HEK293 (cell line): ENCODE measurements around the gene BTBD9.

ENCODE experiments used
- CTCF ChIA-PET: fragments of 350-600 bp; formaldehyde crosslinking; extraction: SDS; loops from one replicate; lab custom pipeline; 2021; ENCODE audit warnings: antibody characterized with exemption; lab: Yijun Ruan, JAX
- POLR2A ChIA-PET: fragments of 300-600 bp; formaldehyde crosslinking; extraction: SDS; loops from one replicate; lab custom pipeline; 2020; ENCODE audit warnings: antibody characterized with exemption, inconsistent platforms; lab: Yijun Ruan, JAX
- H3K27ac ChIP-seq: fragments of 200-500 bp; sonication (Bioruptor generic); 2 replicates; pipeline ENCODE4 v1.5.1; 2014; ENCODE audit warnings: low read depth, low read length, control low read depth, inconsistent platforms; ENCODE audit errors: extremely low read depth
- H3K36me3 ChIP-seq, 2 experiments: fragments of 200-500 bp in 1 of 2; sonication (Bioruptor generic) in 1 of 2; 1 replicate in 1 of 2; 2 replicates in 1 of 2; pipeline ENCODE4 v1.5.1; 2014 to 2017; ENCODE audit warnings: inconsistent platforms in 2 of 2, low read length in 2 of 2; ENCODE audit not compliant: control insufficient read depth in 2 of 2, insufficient read depth in 1 of 2
- H3K4me1 ChIP-seq: fragments of 200-500 bp; sonication (Bioruptor generic); 2 replicates; pipeline ENCODE4 v1.5.1; 2014; ENCODE audit warnings: mild to moderate bottlenecking, low read length, inconsistent platforms; ENCODE audit not compliant: control insufficient read depth, insufficient read depth
- H3K4me3 ChIP-seq: 2 replicates; pipeline ENCODE4 v1.5.1; 2011; ENCODE audit warnings: low read depth, mild to moderate bottlenecking, control low read depth, low read length, moderate library complexity
- H3K9me3 ChIP-seq: fragments of 200-500 bp; sonication (Bioruptor generic); 2 replicates; pipeline ENCODE4 v1.5.1; 2014; ENCODE audit warnings: low read depth, low read length, inconsistent platforms; ENCODE audit not compliant: control insufficient read depth, insufficient read depth
- HOXD13 ChIP-seq: sonication (generic); formaldehyde crosslinking; IDR thresholded peaks from 2 replicates; pipeline ENCODE4 v1.8.0; 2022; ENCODE audit warnings: missing genetic modification reagents, borderline replicate concordance
- KLF8 ChIP-seq: fragments of 450-650 bp; formaldehyde crosslinking; IDR thresholded peaks from 2 replicates; pipeline ENCODE4 v1.5.1; 2016; ENCODE audit warnings: missing biosample characterization, missing genetic modification characterization
- MEIS1 ChIP-seq: sonication (generic); formaldehyde crosslinking; IDR thresholded peaks from 2 replicates; pipeline ENCODE4 v1.8.1; 2022; ENCODE audit warnings: missing genetic modification reagents, mild to moderate bottlenecking, borderline replicate concordance
- SALL2 ChIP-seq: fragments of 450-650 bp; formaldehyde crosslinking; IDR thresholded peaks from 2 replicates; pipeline ENCODE4 v1.5.0; 2017; ENCODE audit warnings: missing biosample characterization, mild to moderate bottlenecking, missing genetic modification characterization, borderline replicate concordance
- SP2 ChIP-seq: fragments of 450-650 bp; formaldehyde crosslinking; IDR thresholded peaks from 2 replicates; pipeline ENCODE4 v1.5.1; 2016; ENCODE audit warnings: missing biosample characterization, missing genetic modification characterization
- SP3 ChIP-seq: fragments of 450-650 bp; formaldehyde crosslinking; IDR thresholded peaks from 2 replicates; pipeline ENCODE4 v1.5.1; 2016; ENCODE audit warnings: missing biosample characterization, missing genetic modification characterization
- YY2 ChIP-seq: fragments of 450-650 bp; formaldehyde crosslinking; IDR thresholded peaks from 2 replicates; pipeline ENCODE4 v1.5.1; 2016; ENCODE audit warnings: missing biosample characterization, missing genetic modification characterization
- ZBTB6 ChIP-seq: fragments of 450-650 bp; formaldehyde crosslinking; IDR thresholded peaks from 2 replicates; pipeline ENCODE4 v1.5.1; 2017; ENCODE audit warnings: missing biosample characterization, missing genetic modification characterization
- ZFHX2 ChIP-seq: fragments of 450-650 bp; formaldehyde crosslinking; conservative IDR thresholded peaks from 2 replicates; pipeline ENCODE4 v1.5.1; 2016; ENCODE audit warnings: missing biosample characterization, missing genetic modification characterization
- ZFP37 ChIP-seq: fragments of 450-650 bp; formaldehyde crosslinking; IDR thresholded peaks from 2 replicates; pipeline ENCODE4 v1.5.1; 2016; ENCODE audit warnings: missing biosample characterization, missing genetic modification characterization
- ZNF10 ChIP-seq: fragments of 450-650 bp; formaldehyde crosslinking; IDR thresholded peaks from 2 replicates; pipeline ENCODE4 v1.5.1; 2017; ENCODE audit warnings: missing biosample characterization, missing genetic modification characterization
- ZNF132 ChIP-seq: fragments of 450-650 bp; formaldehyde crosslinking; IDR thresholded peaks from 2 replicates; pipeline ENCODE4 v1.5.1; 2017; ENCODE audit warnings: missing biosample characterization, missing genetic modification characterization, borderline replicate concordance
- ZNF16 ChIP-seq: fragments of 450-650 bp; formaldehyde crosslinking; IDR thresholded peaks from 2 replicates; pipeline ENCODE4 v1.5.1; 2016; ENCODE audit warnings: low read depth, missing biosample characterization, missing genetic modification characterization
- ZNF19 ChIP-seq: fragments of 450-650 bp; formaldehyde crosslinking; IDR thresholded peaks from 2 replicates; pipeline ENCODE4; 2016; ENCODE audit warnings: missing biosample characterization, missing genetic modification characterization, low read depth
- ZNF202 ChIP-seq: fragments of 450-650 bp; formaldehyde crosslinking; IDR thresholded peaks from 2 replicates; pipeline ENCODE4 v1.5.1; 2016; ENCODE audit warnings: missing biosample characterization, missing genetic modification characterization, borderline replicate concordance
- ZNF221 ChIP-seq: fragments of 450-650 bp; formaldehyde crosslinking; IDR thresholded peaks from 2 replicates; pipeline ENCODE4 v1.5.1; 2017; ENCODE audit warnings: missing biosample characterization, missing genetic modification characterization, borderline replicate concordance
- ZNF366 ChIP-seq: fragments of 450-650 bp; formaldehyde crosslinking; conservative IDR thresholded peaks from 2 replicates; pipeline ENCODE4 v1.5.1; 2016; ENCODE audit warnings: missing biosample characterization, missing genetic modification characterization
- ZNF416 ChIP-seq: fragments of 450-650 bp; formaldehyde crosslinking; IDR thresholded peaks from 2 replicates; pipeline ENCODE4 v1.5.1; 2016; ENCODE audit warnings: missing biosample characterization, missing genetic modification characterization
- ZNF596 ChIP-seq: fragments of 450-650 bp; IDR thresholded peaks from 2 replicates; pipeline ENCODE4 v1.5.0; 2018; ENCODE audit warnings: missing biosample characterization, mild to moderate bottlenecking, missing genetic modification characterization, moderate library complexity
- ZNF626 ChIP-seq: fragments of 450-650 bp; sonication (Bioruptor Pico); formaldehyde crosslinking; IDR thresholded peaks from 2 replicates; pipeline ENCODE4 v1.5.1; 2018; ENCODE audit warnings: missing biosample characterization, missing genetic modification characterization, inconsistent platforms
- ZNF629 ChIP-seq: fragments of 450-650 bp; formaldehyde crosslinking; IDR thresholded peaks from 2 replicates; pipeline ENCODE4 v1.5.1; 2017; ENCODE audit warnings: missing biosample characterization, missing genetic modification characterization
- ZNF677 ChIP-seq: fragments of 450-650 bp; IDR thresholded peaks from 2 replicates; pipeline ENCODE4 v1.5.0; 2018; ENCODE audit warnings: missing biosample characterization, mild to moderate bottlenecking, missing genetic modification characterization, moderate library complexity
- TF ChIP-seq, protein P1 (sequence below): fragments of 450-650 bp; formaldehyde crosslinking; IDR thresholded peaks from 2 replicates; pipeline ENCODE4 v1.5.1; 2016; ENCODE audit warnings: missing biosample characterization, missing genetic modification characterization
- TF ChIP-seq, protein P2 (sequence below): fragments of 450-650 bp; IDR thresholded peaks from 2 replicates; pipeline ENCODE4 v1.5.1; 2018; ENCODE audit warnings: missing biosample characterization, mild to moderate bottlenecking, missing genetic modification characterization
- TF ChIP-seq, protein P3 (sequence below): fragments of 450-650 bp; formaldehyde crosslinking; IDR thresholded peaks from 2 replicates; pipeline ENCODE4 v1.5.1; 2016; ENCODE audit warnings: missing biosample characterization, missing genetic modification characterization

The BTBD9 gene

DNA sequence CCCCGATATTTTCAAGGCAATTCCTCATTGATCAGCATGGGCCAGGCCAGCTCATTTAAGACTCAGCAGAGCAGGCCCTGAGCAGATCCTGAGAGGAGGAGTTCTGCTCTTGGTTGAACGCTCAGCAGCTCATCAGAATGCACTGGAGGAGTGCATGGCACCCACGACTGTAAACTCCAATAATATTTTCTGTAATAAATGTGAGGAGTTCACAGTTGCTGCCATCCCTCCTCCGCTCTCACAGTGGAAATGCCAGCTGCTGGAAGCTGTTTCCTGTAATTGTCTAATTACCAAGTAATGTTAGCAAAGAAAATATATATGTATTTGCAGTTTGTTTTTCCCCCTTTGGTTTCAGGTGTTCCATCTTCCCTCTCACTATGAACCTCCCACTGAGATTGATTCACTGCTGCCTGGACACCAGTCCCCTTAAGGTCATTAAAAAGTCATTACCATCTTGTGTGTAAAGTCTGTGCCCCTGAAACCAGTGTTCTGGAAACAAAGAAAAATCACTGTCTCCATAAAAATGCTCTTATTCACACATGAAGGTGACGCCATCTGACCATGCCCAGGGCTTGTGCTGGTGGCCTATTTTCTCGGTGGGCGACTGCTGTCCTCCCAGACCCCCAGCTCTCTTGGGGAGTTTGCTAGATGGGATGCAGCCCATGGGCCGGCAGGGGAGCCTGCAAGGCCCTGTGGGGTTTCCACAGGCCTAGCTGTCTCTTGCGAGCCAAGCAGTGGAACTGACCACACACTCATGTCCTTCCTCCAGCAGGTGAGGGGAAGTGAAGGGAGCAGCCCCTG, 446.0 kb downstream of the BTBD9 start (continued):
- TF ChIP-seq, protein P1, sequence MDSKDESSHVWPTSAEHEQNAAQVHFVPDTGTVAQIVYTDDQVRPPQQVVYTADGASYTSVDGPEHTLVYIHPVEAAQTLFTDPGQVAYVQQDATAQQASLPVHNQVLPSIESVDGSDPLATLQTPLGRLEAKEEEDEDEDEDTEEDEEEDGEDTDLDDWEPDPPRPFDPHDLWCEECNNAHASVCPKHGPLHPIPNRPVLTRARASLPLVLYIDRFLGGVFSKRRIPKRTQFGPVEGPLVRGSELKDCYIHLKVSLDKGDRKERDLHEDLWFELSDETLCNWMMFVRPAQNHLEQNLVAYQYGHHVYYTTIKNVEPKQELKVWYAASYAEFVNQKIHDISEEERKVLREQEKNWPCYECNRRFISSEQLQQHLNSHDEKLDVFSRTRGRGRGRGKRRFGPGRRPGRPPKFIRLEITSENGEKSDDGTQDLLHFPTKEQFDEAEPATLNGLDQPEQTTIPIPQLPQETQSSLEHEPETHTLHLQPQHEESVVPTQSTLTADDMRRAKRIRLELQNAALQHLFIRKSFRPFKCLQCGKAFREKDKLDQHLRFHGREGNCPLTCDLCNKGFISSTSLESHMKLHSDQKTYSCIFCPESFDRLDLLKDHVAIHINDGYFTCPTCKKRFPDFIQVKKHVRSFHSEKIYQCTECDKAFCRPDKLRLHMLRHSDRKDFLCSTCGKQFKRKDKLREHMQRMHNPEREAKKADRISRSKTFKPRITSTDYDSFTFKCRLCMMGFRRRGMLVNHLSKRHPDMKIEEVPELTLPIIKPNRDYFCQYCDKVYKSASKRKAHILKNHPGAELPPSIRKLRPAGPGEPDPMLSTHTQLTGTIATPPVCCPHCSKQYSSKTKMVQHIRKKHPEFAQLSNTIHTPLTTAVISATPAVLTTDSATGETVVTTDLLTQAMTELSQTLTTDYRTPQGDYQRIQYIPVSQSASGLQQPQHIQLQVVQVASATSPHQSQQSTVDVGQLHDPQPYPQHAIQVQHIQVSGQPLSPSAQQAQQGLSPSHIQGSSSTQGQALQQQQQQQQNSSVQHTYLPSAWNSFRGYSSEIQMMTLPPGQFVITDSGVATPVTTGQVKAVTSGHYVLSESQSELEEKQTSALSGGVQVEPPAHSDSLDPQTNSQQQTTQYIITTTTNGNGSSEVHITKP (tag by site-specific recombination): no peak
- no peak for TF ChIP-seq ZNF626 (tag by site-specific recombination)
- no peak for TF ChIP-seq ZNF416 (tag by site-specific recombination)
- no peak for TF ChIP-seq ZNF677 (tag by site-specific recombination)
- TF ChIP-seq, all 188 proteins: peak for 0

GRCh38 chr6:38193051-38193450, 446.7 kb downstream of the BTBD9 start:
- CTCF ChIA-PET: no interaction called here
- Histone ChIP-seq H3K27ac (no peak overlapping the region), H3K4me1 (no peaks in the 10 kb centered on the region), H3K9me3 (no peaks in the 10 kb centered on the region), H3K36me3 (no peaks in the 10 kb centered on the region), H3K4me3 (no peak overlapping the region)
- TF ChIP-seq ZBTB6 (no peak), YY2 (tag by site-specific recombination) (no peak), ZFP37 (tag by site-specific recombination) (no peak), SP2 (no peak), ZNF16 (tag by site-specific recombination) (no peak), ZNF132 (tag by site-specific recombination) (no peak), MEIS1 (CRISPR knock-in tag) (no peak), ZNF10 (no peak)
- POLR2A ChIA-PET: no interaction called here

GRCh38 chr6:38192487-38192886, 447.2 kb downstream of the BTBD9 start:
- Histone ChIP-seq H3K4me3 (no peak overlapping the region), H3K36me3 (no peaks in the 10 kb centered on the region), H3K27ac (no peak overlapping the region), H3K4me1 (no peaks in the 10 kb centered on the region), H3K9me3 (no peaks in the 10 kb centered on the region)
- ChIA-PET POLR2A (interaction anchor here (0.6 kb wide), 1 partner anchor 15 kb away, joined by 3 read pairs; no protein-coding TSS in a partner anchor), CTCF (no interaction called here)
- TF ChIP-seq HOXD13: no peak
- TF ChIP-seq ZNF366 (tag by site-specific recombination): no peak
- TF ChIP-seq ZNF221: no peak
- TF ChIP-seq, protein P2, sequence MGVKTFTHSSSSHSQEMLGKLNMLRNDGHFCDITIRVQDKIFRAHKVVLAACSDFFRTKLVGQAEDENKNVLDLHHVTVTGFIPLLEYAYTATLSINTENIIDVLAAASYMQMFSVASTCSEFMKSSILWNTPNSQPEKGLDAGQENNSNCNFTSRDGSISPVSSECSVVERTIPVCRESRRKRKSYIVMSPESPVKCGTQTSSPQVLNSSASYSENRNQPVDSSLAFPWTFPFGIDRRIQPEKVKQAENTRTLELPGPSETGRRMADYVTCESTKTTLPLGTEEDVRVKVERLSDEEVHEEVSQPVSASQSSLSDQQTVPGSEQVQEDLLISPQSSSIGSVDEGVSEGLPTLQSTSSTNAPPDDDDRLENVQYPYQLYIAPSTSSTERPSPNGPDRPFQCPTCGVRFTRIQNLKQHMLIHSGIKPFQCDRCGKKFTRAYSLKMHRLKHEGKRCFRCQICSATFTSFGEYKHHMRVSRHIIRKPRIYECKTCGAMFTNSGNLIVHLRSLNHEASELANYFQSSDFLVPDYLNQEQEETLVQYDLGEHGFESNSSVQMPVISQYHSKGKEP (tag by site-specific recombination): no peak
- TF ChIP-seq ZNF202 (tag by site-specific recombination): no peak
- TF ChIP-seq ZNF416 (tag by site-specific recombination): no peak
- TF ChIP-seq KLF8 (tag by site-specific recombination): no peak
- no peak for TF ChIP-seq ZNF596
- TF ChIP-seq, protein P3, sequence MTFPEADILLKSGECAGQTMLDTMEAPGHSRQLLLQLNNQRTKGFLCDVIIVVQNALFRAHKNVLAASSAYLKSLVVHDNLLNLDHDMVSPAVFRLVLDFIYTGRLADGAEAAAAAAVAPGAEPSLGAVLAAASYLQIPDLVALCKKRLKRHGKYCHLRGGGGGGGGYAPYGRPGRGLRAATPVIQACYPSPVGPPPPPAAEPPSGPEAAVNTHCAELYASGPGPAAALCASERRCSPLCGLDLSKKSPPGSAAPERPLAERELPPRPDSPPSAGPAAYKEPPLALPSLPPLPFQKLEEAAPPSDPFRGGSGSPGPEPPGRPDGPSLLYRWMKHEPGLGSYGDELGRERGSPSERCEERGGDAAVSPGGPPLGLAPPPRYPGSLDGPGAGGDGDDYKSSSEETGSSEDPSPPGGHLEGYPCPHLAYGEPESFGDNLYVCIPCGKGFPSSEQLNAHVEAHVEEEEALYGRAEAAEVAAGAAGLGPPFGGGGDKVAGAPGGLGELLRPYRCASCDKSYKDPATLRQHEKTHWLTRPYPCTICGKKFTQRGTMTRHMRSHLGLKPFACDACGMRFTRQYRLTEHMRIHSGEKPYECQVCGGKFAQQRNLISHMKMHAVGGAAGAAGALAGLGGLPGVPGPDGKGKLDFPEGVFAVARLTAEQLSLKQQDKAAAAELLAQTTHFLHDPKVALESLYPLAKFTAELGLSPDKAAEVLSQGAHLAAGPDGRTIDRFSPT (tag by site-specific recombination): no peak
- no peak for TF ChIP-seq ZNF10
- TF ChIP-seq ZFHX2: no peak
- no peak for TF ChIP-seq ZNF19
- TF ChIP-seq ZNF629 (tag by site-specific recombination): no peak
- TF ChIP-seq SALL2 (tag by site-specific recombination): no peak
- no peak for TF ChIP-seq SP3 (tag by site-specific recombination)
